Keratinocyte (primary cell): ENCODE data around the gene KLF3. TPM values are rescaled to one million over a fixed set of nuclear protein-coding genes. Genes with fewer than 3 reads are reported as not detected.

ENCODE experiments used
- DNase-seq: peaks from one replicate; pipeline ENCODE4 v3.0.0-alpha.2; 2011; ENCODE audit warnings: low read depth, missing footprints, low spot score
- FAIRE-seq: peaks from 2 replicates; lab custom pipeline; 2011; peaks lifted over from hg19 to GRCh38; lab: Jason Lieb, UNC
- H2AFZ ChIP-seq: 2 replicates; pipeline ENCODE4 v1.6.0; 2012; ENCODE audit warnings: low read length, control low read depth, inconsistent platforms; ENCODE audit not compliant: control insufficient read depth
- H3K27ac ChIP-seq: 2 replicates; pipeline ENCODE4 v1.5.1; 2011; ENCODE audit warnings: low read length; ENCODE audit not compliant: control insufficient read depth, insufficient read depth
- H3K27me3 ChIP-seq: 3 replicates; pipeline ENCODE4 v1.6.0; 2011; ENCODE audit warnings: low read length; ENCODE audit not compliant: control insufficient read depth, insufficient read depth; ENCODE audit errors: extremely low read depth
- H3K36me3 ChIP-seq, 2 experiments: 2 replicates in 1 of 2; 3 replicates in 1 of 2; pipeline ENCODE4 v1.5.1; 2011; ENCODE audit warnings: low read length in 2 of 2, mild to moderate bottlenecking in 1 of 2; ENCODE audit not compliant: control insufficient read depth in 2 of 2, insufficient read depth in 2 of 2; ENCODE audit errors: extremely low read depth in 1 of 2
- H3K4me1 ChIP-seq: 3 replicates; pipeline ENCODE4 v1.5.1; 2011; ENCODE audit warnings: low read length; ENCODE audit not compliant: control insufficient read depth, insufficient read depth; ENCODE audit errors: extremely low read depth
- H3K4me2 ChIP-seq: 3 replicates; pipeline ENCODE4 v1.6.0; 2011; ENCODE audit warnings: low read depth, low read length; ENCODE audit not compliant: control insufficient read depth, insufficient read depth; ENCODE audit errors: extremely low read depth
- H3K4me3 ChIP-seq, 3 experiments: fragments of 200-600 bp in 1 of 3; sonication (generic) in 1 of 3; 2 replicates in 2 of 3; 3 replicates in 1 of 3; pipeline ENCODE4 v1.5.1; 2011 to 2016; ENCODE audit warnings: low read length in 3 of 3, mild to moderate bottlenecking in 3 of 3, control low read depth in 2 of 3, inconsistent platforms in 1 of 3, low read depth in 1 of 3, mixed read lengths in 1 of 3, mixed run types in 1 of 3, moderate library complexity in 1 of 3; ENCODE audit not compliant: control insufficient read depth in 2 of 3, insufficient read depth in 2 of 3; ENCODE audit errors: extremely low read depth in 1 of 3
- H3K79me2 ChIP-seq: 2 replicates; pipeline ENCODE4 v1.6.0; 2012; ENCODE audit warnings: low read length; ENCODE audit not compliant: control insufficient read depth, insufficient read depth
- H3K9ac ChIP-seq: 3 replicates; pipeline ENCODE4 v1.6.0; 2011; ENCODE audit warnings: low read length; ENCODE audit not compliant: control insufficient read depth, insufficient read depth; ENCODE audit errors: extremely low read depth
- H3K9me1 ChIP-seq: 3 replicates; pipeline ENCODE4 v1.6.0; 2011; ENCODE audit warnings: low read length; ENCODE audit not compliant: control insufficient read depth, insufficient read depth; ENCODE audit errors: extremely low read depth
- H3K9me3 ChIP-seq: 2 replicates; pipeline ENCODE4 v1.5.1; 2012; ENCODE audit warnings: low read depth, low read length; ENCODE audit not compliant: control insufficient read depth
- H4K20me1 ChIP-seq: 3 replicates; pipeline ENCODE4 v1.6.0; 2011; ENCODE audit warnings: low read length; ENCODE audit not compliant: control insufficient read depth, insufficient read depth; ENCODE audit errors: extremely low read depth
- EZH2 ChIP-seq: IDR thresholded peaks from one replicate; pipeline ENCODE4 v1.6.1; 2012; ENCODE audit warnings: inconsistent platforms, mild to moderate bottlenecking, low read length, moderate library complexity
- dilution Hi-C: fragments of 300-500 bp; cut with MboI; formaldehyde crosslinking; loops from one replicate; pipeline ENCODE4 v1.7.0; 2020; ENCODE audit warnings: low sequenced_read_pairs; ENCODE audit not compliant: extremely low pct_ligation_motif_present
- polyA plus RNA-seq, 5 experiments: library from polyadenylated mRNA; depleted of rRNA in 3 of 5; stranded (reverse) in 3 of 5; stranded (forward) in 1 of 5; unstranded in 1 of 5; fragments of >200 nt; gene quantifications; 1 replicate in 1 of 5; 2 replicates in 3 of 5; 3 replicates in 1 of 5; pipeline versions ENCODE4 v1.2.1 to v1.2.3, GENCODE V29; 2011 to 2012; ENCODE audit warnings: missing spikeins in 2 of 5, low read depth in 1 of 5, low replicate concordance in 1 of 5
- TF ChIP-seq, protein P1 (sequence below), 3 experiments: IDR thresholded peaks in 1 of 3; conservative IDR thresholded peaks in 1 of 3; optimal IDR thresholded peaks in 1 of 3; 2 replicates in 2 of 3; 3 replicates in 1 of 3; pipeline versions ENCODE3 to v1.5.1; 2011; ENCODE audit warnings: low read length in 3 of 3, mild to moderate bottlenecking in 3 of 3, moderate library complexity in 2 of 3, control low read depth in 1 of 3, inconsistent platforms in 1 of 3; ENCODE audit not compliant: insufficient read depth in 2 of 3; ENCODE audit errors: extremely low read depth in 1 of 3

The KLF3 gene
- polyA plus RNA-seq, 1 donor (not counting 4 experiments of a cell fraction or from before 2014, with no cell fraction given): 39.9 TPM

DNA sequence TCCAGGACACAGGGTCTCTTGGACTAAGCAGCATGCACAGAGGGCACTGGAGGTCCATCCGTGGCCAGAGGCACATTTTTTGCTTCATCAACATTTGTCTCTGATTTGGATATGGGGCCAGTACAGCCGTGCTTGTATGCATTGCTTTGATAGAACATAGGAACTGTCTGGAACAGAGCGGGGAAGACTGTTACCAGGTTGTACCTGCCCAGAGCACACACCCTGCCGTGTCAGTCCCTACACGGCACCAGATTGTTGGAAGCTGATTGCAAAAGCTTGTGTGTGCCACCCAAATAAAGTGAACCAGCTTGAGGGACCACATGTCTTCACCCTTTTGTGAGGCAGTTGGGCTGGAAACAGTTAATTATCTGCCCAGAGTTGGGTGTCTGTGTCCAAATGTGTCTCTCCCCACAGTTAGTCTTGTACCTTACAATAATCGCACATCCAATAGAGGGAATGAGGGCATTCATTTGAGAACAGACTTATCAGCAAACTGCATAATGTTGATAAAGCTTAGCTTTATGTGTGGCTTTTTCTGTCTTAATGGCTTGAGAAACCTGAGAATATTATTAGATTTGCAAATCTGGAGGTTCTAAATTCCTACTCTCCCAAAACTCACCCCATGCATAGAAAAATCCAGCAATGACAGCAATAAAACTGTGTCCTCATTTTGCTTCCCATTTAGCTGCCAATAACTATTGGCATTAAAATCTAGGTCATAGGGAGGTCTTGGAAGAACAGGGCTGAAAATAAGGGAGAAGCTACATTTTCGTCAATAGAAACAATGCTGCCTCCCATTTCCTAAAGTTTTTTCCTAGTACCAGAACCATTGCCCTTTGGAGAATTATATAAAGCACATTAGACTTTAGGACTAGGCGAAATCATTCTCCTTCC lies 21.2 kb downstream of the KLF3 start:
- H3K4me3 ChIP-seq: no peak overlapping the region
- H3K9me3 ChIP-seq: no peaks in the 10 kb centered on the region
- H3K27ac ChIP-seq: peak overlapping the region; percentile 3
- H3K9me1 ChIP-seq: no peaks in the 10 kb centered on the region
- peaks cover 31% of the 10 kb centered on the region for H4K20me1 ChIP-seq
- peaks cover 25% of the 10 kb centered on the region for H3K4me1 ChIP-seq
- H3K79me2 ChIP-seq: peaks cover 82% of the 10 kb centered on the region
- FAIRE-seq (peak; percentile 36), DNase-seq (no peak)
- TF ChIP-seq, protein P1, sequence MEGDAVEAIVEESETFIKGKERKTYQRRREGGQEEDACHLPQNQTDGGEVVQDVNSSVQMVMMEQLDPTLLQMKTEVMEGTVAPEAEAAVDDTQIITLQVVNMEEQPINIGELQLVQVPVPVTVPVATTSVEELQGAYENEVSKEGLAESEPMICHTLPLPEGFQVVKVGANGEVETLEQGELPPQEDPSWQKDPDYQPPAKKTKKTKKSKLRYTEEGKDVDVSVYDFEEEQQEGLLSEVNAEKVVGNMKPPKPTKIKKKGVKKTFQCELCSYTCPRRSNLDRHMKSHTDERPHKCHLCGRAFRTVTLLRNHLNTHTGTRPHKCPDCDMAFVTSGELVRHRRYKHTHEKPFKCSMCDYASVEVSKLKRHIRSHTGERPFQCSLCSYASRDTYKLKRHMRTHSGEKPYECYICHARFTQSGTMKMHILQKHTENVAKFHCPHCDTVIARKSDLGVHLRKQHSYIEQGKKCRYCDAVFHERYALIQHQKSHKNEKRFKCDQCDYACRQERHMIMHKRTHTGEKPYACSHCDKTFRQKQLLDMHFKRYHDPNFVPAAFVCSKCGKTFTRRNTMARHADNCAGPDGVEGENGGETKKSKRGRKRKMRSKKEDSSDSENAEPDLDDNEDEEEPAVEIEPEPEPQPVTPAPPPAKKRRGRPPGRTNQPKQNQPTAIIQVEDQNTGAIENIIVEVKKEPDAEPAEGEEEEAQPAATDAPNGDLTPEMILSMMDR (optimal IDR thresholded peaks at IDR 0.05 in 1 of 3, IDR thresholded peaks at IDR 0.05 in 1 of 3, conservative IDR thresholded peaks at IDR 0.05 in 1 of 3; ENCODE audit: extremely low read depth in 1 of 3, insufficient read depth in 2 of 3, low read length in 3 of 3): no peak
- TF ChIP-seq EZH2: no peak
- peaks cover 24 to 48% of the 10 kb centered on the region in 2 experiments for H3K36me3 ChIP-seq
- H2AFZ ChIP-seq: no peak overlapping the region
- dilution Hi-C loops: no loop called here
- no peak overlapping the region for H3K9ac ChIP-seq
- no peaks in the 10 kb centered on the region for H3K27me3 ChIP-seq
- H3K4me2 ChIP-seq: peak overlapping the region; percentile 14

DNA sequence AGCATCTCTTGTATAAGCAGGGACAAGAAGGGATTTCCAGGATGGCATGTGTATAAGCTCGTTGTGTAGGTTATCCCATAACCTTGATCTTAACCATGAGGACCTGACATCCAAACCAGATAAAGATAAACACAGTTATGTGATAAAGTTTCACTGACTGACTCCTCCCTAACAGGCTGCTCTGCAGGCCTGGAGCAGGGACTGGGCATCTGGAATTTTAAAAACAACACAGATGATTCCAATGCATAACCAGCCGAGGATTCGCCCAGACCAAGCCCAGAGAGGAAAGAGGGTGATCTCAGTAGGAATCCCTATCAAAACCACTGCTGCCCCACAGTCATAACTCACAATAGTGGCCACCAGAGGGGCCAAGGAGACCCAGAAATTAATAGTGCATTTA lies 22.7 kb downstream of the KLF3 start:
- peaks cover 79% of the 10 kb centered on the region for H3K79me2 ChIP-seq

More for the DNA sequence above, 22.7 kb downstream of the KLF3 start:
- Histone ChIP-seq H4K20me1 (peaks cover 27% of the 10 kb centered on the region), H3K27me3 (no peaks in the 10 kb centered on the region), H3K27ac (no peak overlapping the region), H3K9me3 (no peaks in the 10 kb centered on the region), H3K36me3 (peaks cover 26 to 47% of the 10 kb centered on the region in 2 experiments), H3K9ac (no peak overlapping the region), H2AFZ (no peak overlapping the region), H3K4me2 (no peak overlapping the region), H3K4me3 (no peak overlapping the region), H3K9me1 (no peaks in the 10 kb centered on the region), H3K4me1 (peaks cover 25% of the 10 kb centered on the region)
- peak; percentile 17 for FAIRE-seq
- dilution Hi-C loops: no loop called here
- TF ChIP-seq, protein P1 (optimal IDR thresholded peaks at IDR 0.05 in 1 of 3, IDR thresholded peaks at IDR 0.05 in 1 of 3, conservative IDR thresholded peaks at IDR 0.05 in 1 of 3; ENCODE audit: extremely low read depth in 1 of 3, insufficient read depth in 2 of 3, low read length in 3 of 3): no peak
- TF ChIP-seq EZH2: no peak
- no peak for DNase-seq
